Measurements from ENCODE around the gene SPATA45.
"Not testable (repeated sequence)": the region's sequence is repeated elsewhere in the genome, so short reads cannot be mapped to it uniquely, and the experiment has no call there.

Gene SPATA45

GRCh38 chr1:212857992-212858460 lies 10.6 kb upstream of the SPATA45 start, which contains the start of gene FLVCR1:
TSS of gene FLVCR1 (plus strand) at chr1:212858275. CDS start at chr1:212858453, 178 bp downstream.
- peak; percentile 98 for DNase-seq
- Mint-ChIP-seq H3K27me3 (peaks cover 4% of the 10 kb centered on the region), H3K27ac (peak within 1 kb of the TSS; percentile 89), H3K9me3 (no peaks in the 10 kb centered on the region), H3K4me3 (peak within 1 kb of the TSS; percentile 97), H3K36me3 (peaks cover 5% of the 10 kb centered on the region), H3K4me1 (peaks cover 34% of the 10 kb centered on the region)
- CTCF ChIA-PET: interaction anchor here (0.7 to 1.6 kb wide), 4 partner anchors 43 to 402 kb away, joined by 3 to 4 read pairs (median 4); no protein-coding TSS in a partner anchor

GRCh38 chr1:212856755-212857154 lies 9.3 kb upstream of the SPATA45 start:
- Mint-ChIP-seq H3K36me3 (peaks cover 6% of the 10 kb centered on the region), H3K4me1 (peaks cover 31% of the 10 kb centered on the region), H3K9me3 (no peaks in the 10 kb centered on the region), H3K27ac (no peak overlapping the region), H3K27me3 (peaks cover 4% of the 10 kb centered on the region), H3K4me3 (peak overlapping the region; percentile 97)
- CTCF ChIA-PET: interaction anchor here (1.6 kb wide), 1 partner anchor 60 kb away, joined by 3 read pairs; no protein-coding TSS in a partner anchor
- no peak for DNase-seq

GRCh38 chr1:212853658-212854057 lies 6.2 kb upstream of the SPATA45 start:
- Mint-ChIP-seq H3K4me1 (peaks cover 23% of the 10 kb centered on the region), H3K4me3 (no peak overlapping the region), H3K27ac (no peak overlapping the region), H3K36me3 (peaks cover 6% of the 10 kb centered on the region), H3K9me3 (no peaks in the 10 kb centered on the region), H3K27me3 (peaks cover 4% of the 10 kb centered on the region)
- DNase-seq: no peak
- CTCF ChIA-PET: no interaction called here

GRCh38 chr1:212852105-212852688 lies 4.7 kb upstream of the SPATA45 start:
- Mint-ChIP-seq H3K27me3 (no peaks in the 10 kb centered on the region), H3K4me1 (peaks cover 15% of the 10 kb centered on the region), H3K36me3 (peaks cover 2% of the 10 kb centered on the region), H3K9me3 (no peaks in the 10 kb centered on the region), H3K27ac (no peak overlapping the region), H3K4me3 (no peak overlapping the region)
- CTCF ChIA-PET: no interaction called here
- DNase-seq: no peak

GRCh38 chr1:212844521-212844920 lies 2.9 kb downstream of the SPATA45 start:
- H3K27ac Mint-ChIP-seq, H3K36me3 Mint-ChIP-seq, CTCF ChIA-PET, H3K27me3 Mint-ChIP-seq, H3K4me3 Mint-ChIP-seq, DNase-seq, H3K9me3 Mint-ChIP-seq, H3K4me1 Mint-ChIP-seq: not testable (repeated sequence)

- Mint-ChIP-seq H3K9me3 (no peaks in the 10 kb centered on the region), H3K4me3 (no peak overlapping the region), H3K27me3 (no peaks in the 10 kb centered on the region), H3K4me1 (no peaks in the 10 kb centered on the region), H3K27ac (no peak overlapping the region), H3K36me3 (no peaks in the 10 kb centered on the region)
- CTCF ChIA-PET: interaction anchor here (0.6 kb wide), 1 partner anchor 268 kb away, joined by 3 read pairs; no protein-coding TSS in a partner anchor
- DNase-seq: no peak
Measured at GRCh38 chr1:212838145-212838544, 9.3 kb downstream of the SPATA45 start.

GRCh38 chr1:212833211-212834207 lies 13.9 kb downstream of the SPATA45 start:
- DNase-seq, H3K9me3 Mint-ChIP-seq, H3K4me3 Mint-ChIP-seq, H3K27ac Mint-ChIP-seq, H3K36me3 Mint-ChIP-seq, H3K27me3 Mint-ChIP-seq, H3K4me1 Mint-ChIP-seq: not testable (repeated sequence)
- CTCF ChIA-PET: interaction anchor here (1.2 to 1.5 kb wide), 2 partner anchors 8 to 42 kb away, joined by 3 to 4 read pairs; partner anchors contain the start of gene NSL1

GRCh38 chr1:212828395-212828794 lies 19.1 kb downstream of the SPATA45 start:
- Mint-ChIP-seq H3K9me3 (peaks cover 25% of the 10 kb centered on the region), H3K36me3 (peaks cover 3% of the 10 kb centered on the region), H3K27ac (no peak overlapping the region), H3K27me3 (peaks cover 19% of the 10 kb centered on the region), H3K4me1 (peaks cover 4% of the 10 kb centered on the region), H3K4me3 (no peak overlapping the region)
- CTCF ChIA-PET: no interaction called here
- DNase-seq: no peak

- DNase-seq: no peak
- H3K4me1 Mint-ChIP-seq: peaks cover 4% of the 10 kb centered on the region
- no peak overlapping the region for H3K4me3 Mint-ChIP-seq
- no peak overlapping the region for H3K27ac Mint-ChIP-seq
- H3K9me3 Mint-ChIP-seq: peaks cover 25% of the 10 kb centered on the region
- peaks cover 19% of the 10 kb centered on the region for H3K27me3 Mint-ChIP-seq
- CTCF ChIA-PET: no interaction called here
- H3K36me3 Mint-ChIP-seq: peaks cover 3% of the 10 kb centered on the region
Measured at GRCh38 chr1:212827831-212828278, 19.6 kb downstream of the SPATA45 start.

GRCh38 chr1:212827171-212827776 lies 20.2 kb downstream of the SPATA45 start:
- Mint-ChIP-seq H3K9me3 (peaks cover 25% of the 10 kb centered on the region), H3K27ac (no peak overlapping the region)
- CTCF ChIA-PET: no interaction called here

GRCh38 chr1:212825798-212826452 lies 21.5 kb downstream of the SPATA45 start:
- H3K4me3 Mint-ChIP-seq: no peak overlapping the region

More at GRCh38 chr1:212827171-212827776, 20.2 kb downstream of the SPATA45 start:
- Mint-ChIP-seq H3K27me3 (peaks cover 19% of the 10 kb centered on the region), H3K4me1 (peaks cover 4% of the 10 kb centered on the region), H3K4me3 (no peak overlapping the region), H3K36me3 (peaks cover 3% of the 10 kb centered on the region)
- DNase-seq: no peak

GRCh38 chr1:212824201-212824600 lies 23.2 kb downstream of the SPATA45 start:
- Mint-ChIP-seq H3K4me1 (peaks cover 2% of the 10 kb centered on the region), H3K27ac (no peak overlapping the region), H3K36me3 (peaks cover 3% of the 10 kb centered on the region), H3K9me3 (peaks cover 25% of the 10 kb centered on the region), H3K27me3 (peaks cover 19% of the 10 kb centered on the region), H3K4me3 (no peak overlapping the region)
- no peak for DNase-seq
- CTCF ChIA-PET: no interaction called here

More at GRCh38 chr1:212825798-212826452, 21.5 kb downstream of the SPATA45 start:
- Mint-ChIP-seq H3K4me1 (no peaks in the 10 kb centered on the region), H3K36me3 (peaks cover 3% of the 10 kb centered on the region), H3K27ac (no peak overlapping the region), H3K9me3 (peaks cover 25% of the 10 kb centered on the region), H3K27me3 (peaks cover 19% of the 10 kb centered on the region)
- CTCF ChIA-PET: no interaction called here
- DNase-seq: no peak

- peaks cover 2% of the 10 kb centered on the region for H3K4me1 Mint-ChIP-seq
- H3K4me3 Mint-ChIP-seq: no peak overlapping the region
- CTCF ChIA-PET: no interaction called here
- peaks cover 12% of the 10 kb centered on the region for H3K27me3 Mint-ChIP-seq
- H3K9me3 Mint-ChIP-seq: peaks cover 25% of the 10 kb centered on the region
- H3K27ac Mint-ChIP-seq: no peak overlapping the region
- DNase-seq: no peak
- H3K36me3 Mint-ChIP-seq: peaks cover 3% of the 10 kb centered on the region
Measured at GRCh38 chr1:212822956-212823355, 24.5 kb downstream of the SPATA45 start.

Data from activated naive CD4-positive, alpha-beta T cell treated with anti-CD3 and anti-CD28 coated beads, Interleukin-2, amount 10 ng/mL, durations not matched to agents 7 days and 5 days (primary cell).